Epithelial cell of esophagus (primary cell): Measurements from ENCODE around the gene GRIA4.

Source experiments
- DNase-seq: peaks from one replicate; pipeline ENCODE4 v3.0.0; 2010; ENCODE audit warnings: low read depth
- H3K4me3 ChIP-seq: 2 replicates; pipeline ENCODE4 v1.5.1; 2011; ENCODE audit warnings: mild to moderate bottlenecking, low read length, control low read depth
- CTCF ChIP-seq: IDR thresholded peaks from 2 replicates; pipeline ENCODE4 v1.5.1; 2011; ENCODE audit warnings: low read depth, mild to moderate bottlenecking, low read length, control low read depth, inconsistent platforms; ENCODE audit not compliant: insufficient read depth; ENCODE audit errors: missing control alignments

The GRIA4 gene

GRCh38 chr11:105823495-105824033 lies 213.7 kb downstream of the GRIA4 start:
- no peak for TF ChIP-seq CTCF
- DNase-seq: no peak
- H3K4me3 ChIP-seq: no peak overlapping the region

GRCh38 chr11:105824457-105825013 lies 214.7 kb downstream of the GRIA4 start:
- no peak for TF ChIP-seq CTCF
- H3K4me3 ChIP-seq: no peak overlapping the region
- DNase-seq: no peak

DNA sequence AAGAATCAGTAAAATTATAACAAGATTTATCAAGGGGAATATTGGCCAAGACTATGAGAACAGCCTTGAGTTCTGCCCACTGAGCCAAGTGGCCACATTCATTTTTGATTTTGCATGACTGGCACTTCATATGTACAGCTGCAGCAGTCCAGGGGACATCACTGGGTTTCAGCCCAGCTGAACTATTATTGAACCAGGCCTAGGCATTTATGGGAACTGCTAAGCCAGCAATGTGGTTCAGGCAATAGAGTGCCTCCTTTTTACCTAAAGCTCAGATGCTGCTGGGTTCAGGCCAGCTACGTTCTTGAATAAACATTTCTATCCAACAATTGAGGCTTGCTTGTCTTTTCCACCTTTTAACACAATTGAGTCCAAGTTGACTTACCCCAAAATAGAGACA lies 215.3 kb downstream of the GRIA4 start:
- no peak for DNase-seq
- no peak overlapping the region for H3K4me3 ChIP-seq
- no peak for TF ChIP-seq CTCF

GRCh38 chr11:105827906-105828305 lies 218.0 kb downstream of the GRIA4 start:
- no peak overlapping the region for H3K4me3 ChIP-seq
- DNase-seq: no peak
- no peak for TF ChIP-seq CTCF

- H3K4me3 ChIP-seq: no peak overlapping the region
- DNase-seq: no peak
- TF ChIP-seq CTCF: no peak
Observed at GRCh38 chr11:105829084-105829483, 219.2 kb downstream of the GRIA4 start.

GRCh38 chr11:105834461-105834860 lies 224.6 kb downstream of the GRIA4 start:
- TF ChIP-seq CTCF: no peak
- H3K4me3 ChIP-seq: no peak overlapping the region
- DNase-seq: no peak
